ENCODE results near the gene THY1. TPM values are rescaled to one million over a fixed set of nuclear protein-coding genes. Genes with fewer than 3 reads are reported as not detected.

THY1 gene
- total RNA-seq, 1 donor from 2014 or later, result 215 TPM

DNA sequence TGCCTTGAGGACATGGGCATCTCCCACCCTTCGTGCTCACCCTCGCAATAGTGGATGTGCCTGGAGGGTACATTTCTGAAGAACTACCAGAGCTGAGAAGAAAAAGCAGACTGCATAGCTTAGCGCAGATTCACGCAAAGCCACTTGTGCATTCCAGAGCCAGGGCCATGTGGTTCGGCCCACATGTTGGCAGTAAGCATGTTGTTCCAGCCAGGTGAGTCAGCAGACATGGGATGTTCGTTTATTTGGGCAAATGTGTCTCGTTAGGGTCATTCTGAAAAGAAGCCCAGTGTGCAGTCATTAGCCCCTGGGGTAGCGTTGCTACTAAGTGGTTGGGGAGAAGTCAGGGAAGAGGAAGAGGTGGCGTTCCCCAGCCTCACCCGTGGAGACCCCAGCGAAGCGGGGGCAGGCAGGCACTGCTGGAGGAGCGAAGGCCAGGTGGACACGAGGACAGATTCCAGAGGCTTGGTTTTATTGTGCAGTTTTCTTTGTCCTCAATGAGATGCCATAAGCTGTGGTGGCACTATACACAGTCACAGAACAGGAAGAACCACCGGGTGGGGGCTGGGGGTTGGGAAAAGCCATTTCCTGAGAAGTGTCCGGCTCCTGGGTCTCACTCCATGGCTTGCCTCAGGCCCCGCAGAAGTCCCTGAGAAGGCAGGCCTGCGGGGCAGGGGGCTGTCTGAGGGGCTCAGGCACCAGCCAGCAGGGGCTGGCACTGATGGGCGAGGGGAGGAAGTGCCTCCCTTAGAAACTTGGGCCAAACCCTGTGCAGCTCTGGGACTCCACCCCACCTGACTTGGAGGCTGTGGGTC lies 5.0 kb downstream of the THY1 start:
- DNase-seq (ENCODE audit: low spot score), result no peak
- H3K4me1 Mint-ChIP-seq (ENCODE audit: low read depth), result peaks cover 62% of the 10 kb centered on the region
- H3K27me3 Mint-ChIP-seq (ENCODE audit: low read depth), result no peaks in the 10 kb centered on the region
- peaks cover 12% of the 10 kb centered on the region for H3K36me3 Mint-ChIP-seq (ENCODE audit: low read depth)
- H3K9me3 Mint-ChIP-seq (ENCODE audit: low read depth), result peaks cover 5% of the 10 kb centered on the region
- H3K27ac Mint-ChIP-seq (ENCODE audit: unreplicated experiment), result peak overlapping the region; percentile 95
- TF ChIP-seq, protein P1, sequence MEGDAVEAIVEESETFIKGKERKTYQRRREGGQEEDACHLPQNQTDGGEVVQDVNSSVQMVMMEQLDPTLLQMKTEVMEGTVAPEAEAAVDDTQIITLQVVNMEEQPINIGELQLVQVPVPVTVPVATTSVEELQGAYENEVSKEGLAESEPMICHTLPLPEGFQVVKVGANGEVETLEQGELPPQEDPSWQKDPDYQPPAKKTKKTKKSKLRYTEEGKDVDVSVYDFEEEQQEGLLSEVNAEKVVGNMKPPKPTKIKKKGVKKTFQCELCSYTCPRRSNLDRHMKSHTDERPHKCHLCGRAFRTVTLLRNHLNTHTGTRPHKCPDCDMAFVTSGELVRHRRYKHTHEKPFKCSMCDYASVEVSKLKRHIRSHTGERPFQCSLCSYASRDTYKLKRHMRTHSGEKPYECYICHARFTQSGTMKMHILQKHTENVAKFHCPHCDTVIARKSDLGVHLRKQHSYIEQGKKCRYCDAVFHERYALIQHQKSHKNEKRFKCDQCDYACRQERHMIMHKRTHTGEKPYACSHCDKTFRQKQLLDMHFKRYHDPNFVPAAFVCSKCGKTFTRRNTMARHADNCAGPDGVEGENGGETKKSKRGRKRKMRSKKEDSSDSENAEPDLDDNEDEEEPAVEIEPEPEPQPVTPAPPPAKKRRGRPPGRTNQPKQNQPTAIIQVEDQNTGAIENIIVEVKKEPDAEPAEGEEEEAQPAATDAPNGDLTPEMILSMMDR (IDR thresholded peaks at IDR 0.05), result no peak
- peak overlapping the region; percentile 26 for H3K4me3 Mint-ChIP-seq (ENCODE audit: unreplicated experiment)

DNA sequence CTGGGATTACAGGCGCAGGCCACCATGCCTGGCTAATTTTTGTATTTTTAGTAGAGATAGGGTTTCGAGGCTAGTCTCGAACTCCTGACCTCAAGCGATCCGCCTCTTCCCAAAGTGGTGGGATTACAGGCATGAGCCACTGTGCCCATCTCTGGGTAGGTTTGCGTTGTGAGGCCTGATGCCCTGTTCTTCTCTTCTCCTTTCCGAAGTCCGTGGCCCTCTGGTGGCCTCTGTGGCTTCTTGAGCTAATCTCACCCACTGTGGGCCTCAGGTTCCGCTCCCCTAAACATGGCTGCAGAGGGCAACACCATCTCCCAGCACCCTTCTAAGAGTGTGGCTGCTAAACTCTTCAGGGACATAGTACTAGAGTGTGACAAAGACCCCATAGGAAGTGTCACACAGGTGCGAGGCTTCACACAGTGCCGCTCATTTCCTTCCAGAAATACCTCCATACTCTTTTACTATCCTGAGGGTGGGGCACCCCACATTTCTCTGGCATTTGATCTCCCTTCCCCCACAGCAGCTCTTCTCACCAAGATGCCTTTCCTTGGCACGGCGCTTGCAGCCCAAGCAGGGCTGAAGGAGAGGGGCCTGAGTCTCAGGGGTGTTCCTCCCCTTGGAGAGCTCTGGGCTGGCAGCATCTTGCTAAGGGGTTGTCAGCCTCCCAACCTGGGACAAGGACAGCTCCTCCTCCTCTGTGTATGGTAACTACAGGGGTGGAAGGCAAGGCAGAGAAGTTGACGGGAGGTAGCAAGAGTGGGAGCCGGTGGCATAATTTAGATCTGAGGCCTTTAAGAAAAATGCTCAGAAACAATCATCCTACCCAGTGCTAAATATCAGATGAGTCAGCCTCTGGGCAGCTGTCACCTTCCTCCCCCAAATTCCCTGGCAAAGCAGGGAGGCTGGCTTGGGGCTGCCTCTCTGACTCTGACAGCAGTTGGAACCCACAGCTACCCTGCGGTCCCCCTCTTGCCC lies 6.1 kb downstream of the THY1 start:
- no peak overlapping the region for H3K4me3 Mint-ChIP-seq (ENCODE audit: unreplicated experiment)
- no peak for DNase-seq (ENCODE audit: low spot score)
- H3K9me3 Mint-ChIP-seq (ENCODE audit: low read depth), result peaks cover 11% of the 10 kb centered on the region
- no peaks in the 10 kb centered on the region for H3K27me3 Mint-ChIP-seq (ENCODE audit: low read depth)
- peak overlapping the region; percentile 95 for H3K27ac Mint-ChIP-seq (ENCODE audit: unreplicated experiment)
- H3K36me3 Mint-ChIP-seq (ENCODE audit: low read depth), result peaks cover 16% of the 10 kb centered on the region
- TF ChIP-seq, protein P1 (IDR thresholded peaks at IDR 0.05), result no peak
- H3K4me1 Mint-ChIP-seq (ENCODE audit: low read depth), result peaks cover 54% of the 10 kb centered on the region

DNA sequence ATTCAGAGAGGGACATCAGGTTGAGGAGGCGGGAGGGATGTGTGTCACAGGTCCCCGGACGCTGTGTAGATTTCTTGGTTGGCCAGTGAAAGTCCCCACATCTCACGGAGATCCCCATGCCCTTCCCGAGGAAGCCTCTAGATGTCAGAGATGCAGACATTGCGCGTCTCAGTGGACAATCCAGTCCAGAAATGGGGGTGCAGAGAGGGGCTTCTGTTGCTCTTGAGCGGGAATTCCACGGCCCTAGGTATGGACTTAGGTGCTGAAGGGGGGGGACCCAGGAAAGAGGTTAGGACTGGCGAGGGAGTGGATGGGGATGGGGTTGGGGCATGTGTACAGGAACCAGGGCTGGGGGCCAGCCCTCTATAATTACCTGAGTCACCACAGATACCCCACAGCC lies 7.0 kb downstream of the THY1 start:
- Mint-ChIP-seq H3K36me3 (ENCODE audit: low read depth) (peaks cover 16% of the 10 kb centered on the region), H3K27ac (ENCODE audit: unreplicated experiment) (no peak overlapping the region), H3K4me1 (ENCODE audit: low read depth) (peaks cover 44% of the 10 kb centered on the region), H3K27me3 (ENCODE audit: low read depth) (no peaks in the 10 kb centered on the region), H3K4me3 (ENCODE audit: unreplicated experiment) (no peak overlapping the region), H3K9me3 (ENCODE audit: low read depth) (peaks cover 11% of the 10 kb centered on the region)
- TF ChIP-seq, protein P1 (IDR thresholded peaks at IDR 0.05), result no peak
- no peak for DNase-seq (ENCODE audit: low spot score)

DNA sequence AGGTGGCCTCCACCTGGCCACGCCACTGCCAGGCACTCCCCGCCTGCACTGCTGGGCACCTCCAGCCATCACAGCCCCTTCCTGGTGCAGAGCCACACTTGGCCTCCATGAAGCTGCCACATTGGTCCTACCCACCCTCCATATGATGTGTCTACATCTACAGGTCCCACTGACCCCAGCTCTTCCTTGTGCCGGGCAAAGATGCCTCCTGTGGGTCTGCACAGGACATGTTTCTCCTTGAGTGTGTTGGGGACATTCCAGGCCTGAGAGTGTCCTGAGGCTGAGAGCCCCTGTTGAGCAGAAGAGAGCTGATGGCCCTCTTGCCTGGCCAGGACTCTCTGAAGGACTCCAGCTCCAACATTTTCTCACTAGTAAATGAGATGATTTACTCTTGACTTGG lies 7.5 kb downstream of the THY1 start:
- H3K27ac Mint-ChIP-seq (ENCODE audit: unreplicated experiment), result peak overlapping the region; percentile 27
- TF ChIP-seq, protein P1 (IDR thresholded peaks at IDR 0.05), result no peak

DNA sequence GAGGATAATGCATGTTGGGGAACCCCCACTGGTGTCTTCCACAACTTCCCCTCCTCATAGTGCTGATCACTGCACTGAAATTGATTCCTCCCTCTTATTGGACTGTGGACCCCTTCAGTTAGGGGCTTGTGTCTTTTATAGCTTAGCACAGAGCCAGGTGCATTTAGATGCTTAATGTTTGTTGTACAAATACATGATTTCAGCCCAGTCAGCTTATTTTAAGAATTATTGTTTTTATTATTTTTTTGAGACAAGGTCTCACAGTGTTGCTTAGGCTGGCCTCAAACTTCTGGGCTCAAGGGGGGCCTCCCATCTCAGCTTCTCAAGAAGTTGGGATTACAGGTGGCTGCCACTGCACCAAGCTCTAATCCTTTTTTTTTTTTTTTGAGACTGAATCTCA lies 8.2 kb downstream of the THY1 start:
- Mint-ChIP-seq H3K9me3 (ENCODE audit: low read depth) (peaks cover 11% of the 10 kb centered on the region), H3K36me3 (ENCODE audit: low read depth) (peaks cover 12% of the 10 kb centered on the region), H3K27ac (ENCODE audit: unreplicated experiment) (no peak overlapping the region), H3K4me1 (ENCODE audit: low read depth) (peaks cover 32% of the 10 kb centered on the region), H3K4me3 (ENCODE audit: unreplicated experiment) (no peak overlapping the region), H3K27me3 (ENCODE audit: low read depth) (no peaks in the 10 kb centered on the region)
- no peak for DNase-seq (ENCODE audit: low spot score)
- TF ChIP-seq, protein P1 (IDR thresholded peaks at IDR 0.05), result no peak

More for the DNA sequence above, 7.5 kb downstream of the THY1 start:
- peaks cover 40% of the 10 kb centered on the region for H3K4me1 Mint-ChIP-seq (ENCODE audit: low read depth)
- peaks cover 16% of the 10 kb centered on the region for H3K36me3 Mint-ChIP-seq (ENCODE audit: low read depth)
- no peaks in the 10 kb centered on the region for H3K27me3 Mint-ChIP-seq (ENCODE audit: low read depth)
- DNase-seq (ENCODE audit: low spot score), result no peak
- peaks cover 11% of the 10 kb centered on the region for H3K9me3 Mint-ChIP-seq (ENCODE audit: low read depth)
- no peak overlapping the region for H3K4me3 Mint-ChIP-seq (ENCODE audit: unreplicated experiment)
